ENCODE results near the gene COA4. TPM values are rescaled to one million over a fixed set of nuclear protein-coding genes. Genes with fewer than 3 reads are reported as not detected.

Gene COA4
- 100 to 1,000 TPM in 1 of 2 donors, 10 to 100 TPM in 1; 57.0 to 136 TPM for total RNA-seq

GRCh38 chr11:73876424-73877310 lies at the start of gene COA4, which contains the start of gene PAAF1:
Gene COA4 (minus strand): TSS chr11:73876846. CDS start chr11:73873378, 3,468 bp downstream.
Gene PAAF1 (plus strand): TSS chr11:73876999. CDS start chr11:73877022, 23 bp downstream.
- Histone ChIP-seq H3K9me3 (no peaks in the 10 kb centered on the region), H3K4me3 (peak within 1 kb of the TSS; percentile 61 to 84), H3K27ac (peak within 1 kb of the TSS; percentile 78 to 85), H3K27me3 (replicated peaks; ENCODE audit: insufficient read depth) (no peaks in the 10 kb centered on the region), H3K36me3 (peaks cover 0 to 4% of the 10 kb centered on the region in 2 donors), H3K4me1 (replicated peaks) (no peaks in the 10 kb centered on the region)
- peak; percentile 93 for DNase-seq (ENCODE audit: low spot score)
- under 1% methylated on average over 57 of the region's 57 CpGs for WGBS
- TF ChIP-seq POLR2A (IDR thresholded peaks at IDR 0.05) (peak; percentile 43), POLR2AphosphoS5 (IDR thresholded peaks at IDR 0.05) (peak; percentile 96), CTCF (IDR thresholded peaks at IDR 0.05) (peak in 2 of 4 experiments; percentile 2 to 25)
- intact Hi-C loops (cut with DNase I) = loop anchor here (10.0 kb wide), 1 partner anchor 92 kb away; the partner anchor contains the start of gene MRPL48

- Histone ChIP-seq H3K27ac (no peak overlapping the region), H3K9me3 (no peaks in the 10 kb centered on the region), H3K4me3 (no peak overlapping the region), H3K27me3 (replicated peaks; ENCODE audit: insufficient read depth) (no peaks in the 10 kb centered on the region), H3K36me3 (peaks cover 0 to 4% of the 10 kb centered on the region in 2 donors), H3K4me1 (replicated peaks) (no peaks in the 10 kb centered on the region)
- DNase-seq (ENCODE audit: low spot score) = no peak
- WGBS = 97% methylated on average over 4 of the region's 4 CpGs
- intact Hi-C loops (cut with DNase I) = no loop called here
- TF ChIP-seq POLR2A (IDR thresholded peaks at IDR 0.05) (no peak), CTCF (IDR thresholded peaks at IDR 0.05) (no peak), POLR2AphosphoS5 (IDR thresholded peaks at IDR 0.05) (no peak)
Measured at GRCh38 chr11:73921180-73921579, 44.5 kb upstream of the COA4 start.

- Histone ChIP-seq H3K27ac (no peak overlapping the region), H3K4me3 (no peak overlapping the region), H3K4me1 (replicated peaks) (no peaks in the 10 kb centered on the region), H3K36me3 (peaks cover 4 to 5% of the 10 kb centered on the region in 2 donors), H3K9me3 (no peaks in the 10 kb centered on the region), H3K27me3 (replicated peaks; ENCODE audit: insufficient read depth) (no peaks in the 10 kb centered on the region)
- intact Hi-C loops (cut with DNase I) = no loop called here
- WGBS = 36% methylated on average over 1 of the region's 1 CpG
- no peak for DNase-seq (ENCODE audit: low spot score)
- no peak for TF ChIP-seq CTCF (IDR thresholded peaks at IDR 0.05)
- TF ChIP-seq POLR2A (IDR thresholded peaks at IDR 0.05) = no peak
- peak; percentile 31 for TF ChIP-seq POLR2AphosphoS5 (IDR thresholded peaks at IDR 0.05)
Measured at GRCh38 chr11:73916435-73916834, 39.8 kb upstream of the COA4 start.

- 95% methylated on average over 4 of the region's 4 CpGs for WGBS
- no peak for DNase-seq (ENCODE audit: low spot score)
- TF ChIP-seq POLR2AphosphoS5 (IDR thresholded peaks at IDR 0.05) = no peak
- no peak for TF ChIP-seq CTCF (IDR thresholded peaks at IDR 0.05)
- no peak for TF ChIP-seq POLR2A (IDR thresholded peaks at IDR 0.05)
- Histone ChIP-seq H3K36me3 (peaks cover 1 to 5% of the 10 kb centered on the region in 2 donors), H3K9me3 (no peaks in the 10 kb centered on the region), H3K27me3 (replicated peaks; ENCODE audit: insufficient read depth) (no peaks in the 10 kb centered on the region), H3K4me1 (replicated peaks) (no peaks in the 10 kb centered on the region), H3K27ac (no peak overlapping the region), H3K4me3 (no peak overlapping the region)
- intact Hi-C loops (cut with DNase I) = no loop called here
Measured at GRCh38 chr11:73914284-73914683, 37.6 kb upstream of the COA4 start.

Data from prostate gland (tissue), 2 donors.